K562 (cell line): ENCODE data around the gene ALS2. TPM values are rescaled to one million over a fixed set of nuclear protein-coding genes. Genes with fewer than 3 reads are reported as not detected.

ENCODE experiments used
- ATAC-seq: fragments of 200-7000 bp; cut with Tn5 transposase; 3 replicates; pipeline ENCODE4 v1.9.1; 2020; ENCODE audit warnings: moderate library complexity
- BruUV-seq: library from RNA; stranded (reverse); fragments of 400-500 nt; replicated peaks from 2 replicates; lab custom pipeline; 2021; lab: Mats Ljungman, UMichigan
- CTCF ChIA-PET: fragments of 300-600 bp; formaldehyde crosslinking; extraction: SDS; loops from one replicate; lab custom pipeline; 2021; ENCODE audit warnings: low intra/inter-chr PET ratio; lab: Yijun Ruan, JAX
- POLR2A ChIA-PET: fragments of 300-600, 350-650 bp; sonication (Branson Sonifier 250); formaldehyde crosslinking; extraction: SDS; loops from one replicate; lab custom pipeline; 2021; ENCODE audit warnings: antibody characterized with exemption, inconsistent platforms; lab: Yijun Ruan, JAX
- DNase-seq, 4 experiments: peaks; one replicate each; pipeline versions ENCODE4 v3.0.0 to v3.0.0-alpha.2; 2011 to 2018; ENCODE audit warnings: low spot score in 3 of 4, mixed read lengths in 3 of 4; ENCODE audit errors: extremely low read depth in 1 of 4
- FAIRE-seq: peaks from 2 replicates; lab custom pipeline; 2011; peaks lifted over from hg19 to GRCh38; lab: Jason Lieb, UNC
- H2AFZ ChIP-seq: 2 replicates; pipeline ENCODE4 v1.6.0; 2011; ENCODE audit warnings: low read depth, low read length, control low read depth, inconsistent platforms
- H3K27ac ChIP-seq: fragments of 200-600 bp; 3 replicates; pipeline ENCODE4 v1.8.0; 2011; ENCODE audit warnings: low read depth, mild to moderate bottlenecking, control low read depth, inconsistent platforms, low read length, moderate library complexity, mixed read lengths; ENCODE audit errors: extremely low read depth
- H3K27me3 ChIP-seq, 2 experiments: fragments of 300-600 bp in 1 of 2; 2 replicates in 1 of 2; 3 replicates in 1 of 2; pipeline versions ENCODE4 v1.6.0 to v1.8.0; 2011; ENCODE audit warnings: inconsistent platforms in 2 of 2, low read length in 2 of 2, mild to moderate bottlenecking in 1 of 2, mixed read lengths in 1 of 2, moderate library complexity in 1 of 2; ENCODE audit not compliant: control insufficient read depth in 2 of 2, insufficient read depth in 2 of 2
- H3K36me3 ChIP-seq: fragments of 300-600 bp; 3 replicates; pipeline ENCODE4 v1.8.0; 2011; ENCODE audit warnings: mild to moderate bottlenecking, low read length, inconsistent platforms; ENCODE audit not compliant: control insufficient read depth, insufficient read depth
- H3K4me1 ChIP-seq, 2 experiments: fragments of 200-600 bp in 1 of 2; replicated peaks in 1 of 2; 2 replicates in 1 of 2; 3 replicates in 1 of 2; pipeline versions ENCODE4 v1.5.1 to v1.8.0; 2011; ENCODE audit warnings: inconsistent platforms in 2 of 2, low read length in 2 of 2, mild to moderate bottlenecking in 1 of 2, mixed read lengths in 1 of 2, moderate library complexity in 1 of 2; ENCODE audit not compliant: control insufficient read depth in 2 of 2, insufficient read depth in 2 of 2
- H3K4me2 ChIP-seq: 2 replicates; pipeline ENCODE4 v1.6.1; 2011; ENCODE audit warnings: low read length, control low read depth, inconsistent platforms, mixed read lengths; ENCODE audit not compliant: insufficient read depth
- H3K4me3 ChIP-seq: fragments of 200-600 bp; sonication (generic), shearing (Covaris generic); 2 replicates; pipeline ENCODE4 v1.5.1; 2016; ENCODE audit warnings: control low read depth, inconsistent platforms
- H3K79me2 ChIP-seq: fragments of 200-600 bp; 3 replicates; pipeline ENCODE4 v1.8.0; 2011; ENCODE audit warnings: low read length, inconsistent platforms; ENCODE audit not compliant: control insufficient read depth, insufficient read depth
- H3K9ac ChIP-seq, 2 experiments: 2 replicates each; pipeline versions ENCODE4 v1.6.0 to v1.6.1; 2011; ENCODE audit warnings: low read depth in 2 of 2, low read length in 2 of 2, control low read depth in 1 of 2, inconsistent platforms in 1 of 2, mild to moderate bottlenecking in 1 of 2, mixed read lengths in 1 of 2; ENCODE audit not compliant: insufficient read depth in 1 of 2
- H3K9me1 ChIP-seq: one replicate; pipeline ENCODE4 v1.6.0; 2011; ENCODE audit warnings: inconsistent platforms, mild to moderate bottlenecking, low read length, moderate library complexity; ENCODE audit not compliant: control insufficient read depth, insufficient read depth
- H3K9me3 ChIP-seq: replicated peaks from 2 replicates; pipeline ENCODE4 v1.5.1; 2011; ENCODE audit warnings: low read depth, low read length, inconsistent platforms; ENCODE audit not compliant: control insufficient read depth, insufficient read depth
- H4K20me1 ChIP-seq: replicated peaks from 2 replicates; pipeline ENCODE4 v1.6.1; 2011; ENCODE audit warnings: low read length, inconsistent platforms, mixed read lengths; ENCODE audit not compliant: control insufficient read depth, insufficient read depth
- CBFB ChIP-seq: sonication (generic); formaldehyde crosslinking; IDR thresholded peaks from 2 replicates; pipeline ENCODE4 v1.4.0; 2020; ENCODE audit warnings: mild to moderate bottlenecking, missing genetic modification reagents
- CEBPB ChIP-seq: fragments of 450-650 bp; IDR thresholded peaks from 2 replicates; pipeline ENCODE4 v1.6.1; 2016; ENCODE audit warnings: missing genetic modification characterization, missing compliant biosample characterization
- CREB3 ChIP-seq: fragments of 450-650 bp; conservative IDR thresholded peaks from 2 replicates; pipeline ENCODE4 v1.6.1; 2016; ENCODE audit warnings: missing genetic modification characterization, low read depth, mild to moderate bottlenecking, missing compliant biosample characterization, moderate library complexity
- ESRRA ChIP-seq: fragments of 450-650 bp; IDR thresholded peaks from 2 replicates; pipeline ENCODE4 v1.6.1; 2014; ENCODE audit warnings: low read depth, mild to moderate bottlenecking, moderate library complexity, borderline replicate concordance
- EZH2 ChIP-seq: IDR thresholded peaks from 2 replicates; pipeline ENCODE4 v1.6.1; 2012; ENCODE audit warnings: low read depth, mild to moderate bottlenecking, inconsistent platforms, low read length, borderline replicate concordance
- GABPB1 ChIP-seq: sonication (generic); formaldehyde crosslinking; IDR thresholded peaks from 2 replicates; pipeline ENCODE4 v1.8.0; 2022; ENCODE audit warnings: mild to moderate bottlenecking, missing genetic modification reagents
- GATAD2B ChIP-seq: fragments of 450-650 bp; IDR thresholded peaks from 2 replicates; pipeline ENCODE4 v1.6.1; 2017; ENCODE audit warnings: mild to moderate bottlenecking, borderline replicate concordance
- KLF10 ChIP-seq: fragments of 250-450 bp; sonication (Bioruptor Pico); IDR thresholded peaks from 2 replicates; pipeline ENCODE4 v1.6.1; 2021; ENCODE audit warnings: matching md5 sums
- NR2F6 ChIP-seq: fragments of 450-650 bp; formaldehyde crosslinking; IDR thresholded peaks from 2 replicates; pipeline ENCODE4 v1.4.0; 2020; ENCODE audit warnings: mild to moderate bottlenecking
- RCOR1 ChIP-seq, 2 experiments: IDR thresholded peaks; 2 replicates each; pipeline ENCODE4 v1.6.1; 2012; ENCODE audit warnings: low read depth in 2 of 2, low read length in 2 of 2, borderline replicate concordance in 1 of 2, improper control_type of control experiment in 1 of 2
- ZBTB34 ChIP-seq: fragments of 250-450 bp; sonication (Bioruptor Pico); IDR thresholded peaks from 2 replicates; pipeline ENCODE4 v1.8.0; 2021; ENCODE audit warnings: mild to moderate bottlenecking, moderate library complexity
- ZNF23 ChIP-seq: fragments of 250-450 bp; sonication (Bioruptor Pico); IDR thresholded peaks from 2 replicates; pipeline ENCODE4 v1.4.0; 2020; ENCODE audit warnings: mild to moderate bottlenecking
- ZNF644 ChIP-seq: fragments of 200-800 bp; sonication (Bioruptor generic); IDR thresholded peaks from 2 replicates; pipeline ENCODE4 v1.6.1; 2016; ENCODE audit warnings: low read depth, missing genetic modification characterization, missing compliant biosample characterization
- WGBS: fragments of 100-300 bp; shearing (Covaris generic); methylation state at CpG from one replicate; pipeline ENCODE4 v1.1.6; 2016; ENCODE audit warnings: low coverage, mixed read lengths; ENCODE audit not compliant: insufficient coverage; ENCODE audit errors: missing lambda C conversion rate; 5-methylcytosine and 5-hydroxymethylcytosine counted together
- in situ Hi-C: fragments of 300-500 bp; cut with MboI; formaldehyde crosslinking; loops from 4 replicates; pipeline ENCODE4 v1.15.0; 2018; ENCODE audit warnings: inconsistent platforms, mixed read lengths
- intact Hi-C: fragments of 100-400 bp; cut with micrococcal nuclease; formaldehyde crosslinking; loops from 2 replicates; pipeline ENCODE4 v1.14.2; 2022
- polyA plus RNA-seq, 8 experiments: library from polyadenylated mRNA; depleted of rRNA in 4 of 8; stranded (reverse) in 5 of 8; unstranded in 3 of 8; fragments of >200 nt; fragmentation: Nextera tagmentation in 2 of 8; fragmentation: Illumina TruSeq in 1 of 8; extraction: Ambion mirVana in 2 of 8; extraction: Trizol in 1 of 8; gene quantifications; 2 replicates each; pipeline versions ENCODE4 v1.2.1 to v1.2.3, GENCODE V29; 2011 to 2014; ENCODE audit warnings: inconsistent platforms in 1 of 8, missing spikeins in 1 of 8
- total RNA-seq, 7 experiments: library from RNA; depleted of rRNA in 6 of 7; stranded (reverse); fragments of >200 nt in 6 of 7; fragmentation: Illumina TruSeq in 2 of 7; extraction: Trizol in 2 of 7; gene quantifications; 2 replicates each; pipeline versions ENCODE4 v1.2.1 to v1.2.3, GENCODE V29; 2011 to 2021; ENCODE audit warnings: low replicate concordance in 1 of 7

The ALS2 gene
- total and polyA plus RNA-seq, 9 of the 15 experiments (the other 6 are each of a cell fraction or from before 2014, with no cell fraction given) = 5.2 to 17.7 (median 11.6) TPM

GRCh38 chr2:201674298-201674697 is 106.4 kb downstream of the ALS2 start:
- ChIA-PET CTCF (no interaction called here), POLR2A (interaction anchor here (0.5 kb wide), 1 partner anchor 19 kb away, joined by 3 read pairs; no protein-coding TSS in a partner anchor)
- Histone ChIP-seq H3K4me2 (no peak overlapping the region), H2AFZ (no peak overlapping the region), H3K79me2 (no peaks in the 10 kb centered on the region), H3K9ac (no peak overlapping the region), H3K4me3 (no peak overlapping the region), H3K9me1 (no peaks in the 10 kb centered on the region), H3K27me3 (peaks cover 0 to 12% of the 10 kb centered on the region in 2 experiments; a peak in 1 of 5 replicates), H3K27ac (no peak overlapping the region), H3K36me3 (no peaks in the 10 kb centered on the region), H3K9me3 (no peaks in the 10 kb centered on the region)
- intact Hi-C loops = no loop called here
- DNase-seq = no peak
- no peak for FAIRE-seq
- no TSS peak for BruUV-seq
- WGBS = 0% methylated on average over 3 of the region's 3 CpGs
- ATAC-seq = no peak
- TF ChIP-seq ESRRA = no peak
- TF ChIP-seq KLF10 (CRISPR knock-in tag) = no peak
- no peak for TF ChIP-seq NR2F6 (CRISPR knock-in tag)
- no peak for TF ChIP-seq ZBTB34 (CRISPR knock-in tag)
- TF ChIP-seq GATAD2B = no peak
- no peak for TF ChIP-seq CBFB
- no peak for TF ChIP-seq CEBPB (tag)
- no peak for TF ChIP-seq GABPB1
- TF ChIP-seq ZNF23 = no peak
- no peak for TF ChIP-seq EZH2
- no peak for TF ChIP-seq CREB3 (tag)
- no peak for TF ChIP-seq ZNF644 (tag)
- TF ChIP-seq RCOR1 (IDR thresholded peaks at IDR 0.05; ENCODE audit: borderline replicate concordance in 1 of 2, low read depth in 2 of 2, low read length in 2 of 2) = no peak
- TF ChIP-seq, all 486 proteins: peak for 0
- in situ Hi-C loops = no loop called here
- H3K4me1 ChIP-seq = no peaks in the 10 kb centered on the region
- H4K20me1 ChIP-seq = no peaks in the 10 kb centered on the region
